Amniotic stem cell (primary cell): ENCODE results near the gene RESP18.
A peak's percentile ranks its signal among the peaks of the same experiment; 100 is the strongest.

Source experiments
- DNase-seq: peaks from one replicate; lab custom pipeline; 2025; lab: John Stamatoyannopoulos, UW

Gene RESP18

DNA sequence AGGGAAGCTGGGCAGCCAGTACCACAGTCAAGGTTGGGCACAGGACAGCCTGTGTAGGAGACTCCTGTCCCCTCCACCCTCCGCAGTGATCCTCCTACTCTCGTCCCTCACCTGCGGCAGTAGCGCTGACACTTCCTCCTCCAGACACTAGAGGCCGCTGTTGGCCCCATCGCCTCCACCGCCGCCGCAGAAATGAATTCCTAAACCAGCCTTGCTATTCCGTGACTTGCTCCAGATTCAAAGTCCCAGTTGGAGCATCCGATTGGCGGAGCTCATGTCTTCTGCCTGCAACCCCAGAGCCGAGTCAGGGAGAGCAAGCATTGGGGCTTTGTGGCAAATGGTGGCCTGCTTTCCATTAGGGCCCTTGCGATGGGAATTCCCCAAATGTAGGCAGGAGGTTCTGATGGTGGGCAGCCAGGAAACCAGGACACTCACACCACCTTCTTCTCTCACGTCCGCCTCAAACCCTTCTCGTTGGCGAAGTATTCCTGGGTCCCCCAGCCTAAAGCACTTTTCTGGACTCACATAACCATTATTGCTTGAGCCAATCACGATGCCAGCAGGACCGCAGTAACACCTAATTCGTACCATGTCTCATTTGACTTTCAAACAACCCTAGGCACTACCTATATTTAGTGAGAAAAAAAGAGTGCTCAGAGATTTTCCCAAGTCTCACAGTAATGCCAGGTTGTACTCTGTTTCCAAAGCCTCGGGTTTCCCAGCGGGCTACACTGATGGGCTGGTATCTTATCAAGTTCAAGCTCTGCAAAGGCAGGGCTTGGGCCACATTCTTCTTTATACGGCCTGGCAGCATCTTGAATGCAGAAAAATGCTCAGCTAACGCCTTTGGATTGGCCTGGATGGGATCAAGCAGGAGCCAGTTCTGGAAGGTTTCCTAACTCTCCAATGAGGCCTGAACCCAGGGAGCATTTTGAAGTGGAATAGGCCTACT is 54.6 kb downstream of the RESP18 start:
- DNase-seq: peak; percentile 56
